HG02981 (cell line): ENCODE results near the gene ENGASE.

Experiments
- ATAC-seq: cut with Tn5 transposase; IDR thresholded peaks from one replicate; pipeline ENCODE4 v1.9.1; 2021; ENCODE audit warnings: mild to moderate bottlenecking, moderate library complexity; ENCODE audit not compliant: unreplicated experiment

ENGASE gene

GRCh38 chr17:79038545-79039135 is 36.0 kb upstream of the ENGASE start:
- ATAC-seq = no peak

GRCh38 chr17:79039171-79039570 is 35.5 kb upstream of the ENGASE start:
- no peak for ATAC-seq

- ATAC-seq = no peak
These were observed 34.7 kb upstream of the ENGASE start for GRCh38 chr17:79039886-79040285.

- no peak for ATAC-seq
These were observed 33.5 kb upstream of the ENGASE start for GRCh38 chr17:79041041-79041570.

- ATAC-seq = no peak
These were observed 32.8 kb upstream of the ENGASE start for GRCh38 chr17:79041723-79042420.

- no peak for ATAC-seq
These were observed 32.0 kb upstream of the ENGASE start for GRCh38 chr17:79042421-79043190.

GRCh38 chr17:79043191-79043930 is 31.3 kb upstream of the ENGASE start:
- ATAC-seq = no peak

- ATAC-seq = no peak
These were observed 30.7 kb upstream of the ENGASE start for GRCh38 chr17:79043931-79044320.

GRCh38 chr17:79044462-79044861 is 30.2 kb upstream of the ENGASE start:
- ATAC-seq = no peak

- no peak for ATAC-seq
These were observed 29.5 kb upstream of the ENGASE start for GRCh38 chr17:79045001-79045729.

GRCh38 chr17:79045842-79046196 is 28.8 kb upstream of the ENGASE start:
- ATAC-seq = no peak

GRCh38 chr17:79046197-79046915 is 28.3 kb upstream of the ENGASE start:
- no peak for ATAC-seq

- no peak for ATAC-seq
These were observed 27.7 kb upstream of the ENGASE start for GRCh38 chr17:79046916-79047280.

- ATAC-seq = no peak
These were observed 27.2 kb upstream of the ENGASE start for GRCh38 chr17:79047291-79047920.

- no peak for ATAC-seq
These were observed 26.4 kb upstream of the ENGASE start for GRCh38 chr17:79047923-79048825.

GRCh38 chr17:79048826-79049755 is 25.5 kb upstream of the ENGASE start:
- no peak for ATAC-seq

- ATAC-seq = no peak
These were observed 24.8 kb upstream of the ENGASE start for GRCh38 chr17:79049821-79050220.
